ENCODE measurements around the gene PCCA. TPM values are rescaled to one million over a fixed set of nuclear protein-coding genes. Genes with fewer than 3 reads are reported as not detected.

Gene PCCA
- total RNA-seq, 4 donors from 2014 or later: 21.2 to 40.9 (median 31.6) TPM

DNA sequence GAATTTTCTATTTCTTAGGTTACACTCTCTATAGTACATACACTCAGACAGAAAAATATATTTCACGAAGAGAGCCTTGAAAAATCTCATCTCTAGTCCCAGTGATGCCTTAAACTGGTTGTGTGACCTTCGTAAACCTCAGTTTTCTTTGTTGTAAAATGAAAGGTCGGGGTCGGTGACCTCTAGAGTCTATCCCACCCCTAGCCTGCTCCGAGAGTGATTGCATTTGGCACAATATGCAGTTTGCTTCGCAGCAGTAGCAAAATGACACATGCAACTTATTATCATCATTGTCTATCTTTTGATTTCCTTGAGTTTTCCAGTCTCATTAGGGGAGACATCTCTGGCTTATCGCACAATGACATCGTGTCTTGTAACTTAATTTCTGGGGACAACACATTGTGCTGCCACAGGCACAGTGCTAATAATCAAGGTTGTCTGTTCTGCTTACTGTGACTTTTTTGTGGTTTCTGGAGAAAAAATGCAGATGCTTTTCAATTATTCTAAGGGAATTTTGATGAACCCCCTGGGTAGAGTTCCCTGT, 384.7 kb downstream of the PCCA start:
- H3K36me3 ChIP-seq: no peaks in the 10 kb centered on the region
- no peaks in the 10 kb centered on the region for H3K27me3 ChIP-seq
- 80% methylated on average over 8 of the region's 8 CpGs for WGBS
- TF ChIP-seq POLR2AphosphoS5 (IDR thresholded peaks at IDR 0.05) (no peak), POLR2A (IDR thresholded peaks at IDR 0.05) (no peak), EP300 (IDR thresholded peaks at IDR 0.05) (no peak)
- TF ChIP-seq, protein P1, sequence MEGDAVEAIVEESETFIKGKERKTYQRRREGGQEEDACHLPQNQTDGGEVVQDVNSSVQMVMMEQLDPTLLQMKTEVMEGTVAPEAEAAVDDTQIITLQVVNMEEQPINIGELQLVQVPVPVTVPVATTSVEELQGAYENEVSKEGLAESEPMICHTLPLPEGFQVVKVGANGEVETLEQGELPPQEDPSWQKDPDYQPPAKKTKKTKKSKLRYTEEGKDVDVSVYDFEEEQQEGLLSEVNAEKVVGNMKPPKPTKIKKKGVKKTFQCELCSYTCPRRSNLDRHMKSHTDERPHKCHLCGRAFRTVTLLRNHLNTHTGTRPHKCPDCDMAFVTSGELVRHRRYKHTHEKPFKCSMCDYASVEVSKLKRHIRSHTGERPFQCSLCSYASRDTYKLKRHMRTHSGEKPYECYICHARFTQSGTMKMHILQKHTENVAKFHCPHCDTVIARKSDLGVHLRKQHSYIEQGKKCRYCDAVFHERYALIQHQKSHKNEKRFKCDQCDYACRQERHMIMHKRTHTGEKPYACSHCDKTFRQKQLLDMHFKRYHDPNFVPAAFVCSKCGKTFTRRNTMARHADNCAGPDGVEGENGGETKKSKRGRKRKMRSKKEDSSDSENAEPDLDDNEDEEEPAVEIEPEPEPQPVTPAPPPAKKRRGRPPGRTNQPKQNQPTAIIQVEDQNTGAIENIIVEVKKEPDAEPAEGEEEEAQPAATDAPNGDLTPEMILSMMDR (IDR thresholded peaks at IDR 0.05): no peak
- no peaks in the 10 kb centered on the region for H3K4me1 ChIP-seq
- H3K27ac ChIP-seq: no peak overlapping the region
- no peak overlapping the region for H3K4me3 ChIP-seq
- no peaks in the 10 kb centered on the region for H3K9me3 ChIP-seq
- no peak for DNase-seq (ENCODE audit: low spot score in 2 of 2)

DNA sequence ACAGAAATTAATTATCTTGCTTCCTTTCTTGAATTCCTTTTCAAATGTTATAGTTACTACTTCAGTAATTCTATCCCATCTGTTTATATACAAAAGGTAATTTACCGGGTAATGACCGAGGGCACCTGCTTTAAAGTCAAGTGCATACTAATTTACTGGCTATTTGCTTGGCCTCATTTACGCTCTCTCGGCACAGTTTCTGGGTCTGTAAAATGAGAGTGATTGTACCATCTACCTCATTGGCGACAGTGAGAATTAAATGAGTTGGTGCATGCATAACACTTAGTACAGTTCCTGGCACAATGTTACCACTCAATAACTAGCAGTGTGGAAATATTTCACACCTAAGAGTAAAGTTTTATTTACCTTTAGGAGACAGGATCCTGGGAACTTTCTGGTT, 388.1 kb downstream of the PCCA start:
- no peak for DNase-seq (ENCODE audit: low spot score in 2 of 2)
- no peak for TF ChIP-seq EP300 (IDR thresholded peaks at IDR 0.05)
- TF ChIP-seq, protein P1 (IDR thresholded peaks at IDR 0.05): no peak
- TF ChIP-seq POLR2AphosphoS5 (IDR thresholded peaks at IDR 0.05): no peak
- TF ChIP-seq POLR2A (IDR thresholded peaks at IDR 0.05): no peak
- 94% methylated on average over 5 of the region's 5 CpGs for WGBS

DNA sequence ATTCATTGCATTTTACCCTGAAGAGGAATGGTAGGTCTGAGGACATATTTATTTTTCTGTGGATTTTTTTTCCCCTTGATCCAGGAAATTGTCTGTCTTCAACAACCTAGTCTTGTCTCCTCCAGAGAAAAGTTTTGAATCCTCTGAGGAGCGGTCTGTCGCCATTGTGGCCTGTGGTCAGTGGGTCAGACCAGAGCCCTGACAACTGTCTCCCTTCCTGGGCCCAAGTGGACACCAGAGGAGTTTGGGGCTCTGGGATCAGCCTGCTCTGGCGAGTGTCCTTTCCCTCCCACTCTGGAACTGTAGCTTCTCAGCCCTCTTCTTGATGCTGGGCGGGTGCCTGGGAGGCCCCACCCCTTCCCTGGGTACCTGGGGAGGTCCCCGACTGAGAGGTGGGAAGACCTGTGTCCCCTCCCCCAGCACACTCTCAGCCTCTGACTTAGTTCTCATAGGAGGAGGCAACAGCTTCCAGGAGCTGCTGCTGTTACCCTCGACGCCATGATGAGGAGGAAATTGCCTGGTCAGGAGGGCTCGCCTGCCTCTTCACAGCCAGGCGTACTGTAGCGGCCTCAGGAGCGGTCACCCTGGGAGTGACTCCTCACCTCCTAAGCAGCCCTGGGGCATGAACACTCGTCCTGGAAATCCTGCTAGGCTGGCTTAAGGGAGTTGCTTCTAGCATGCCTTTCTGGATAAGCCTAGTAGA, 389.4 kb downstream of the PCCA start:
- Histone ChIP-seq H3K9me3 (no peaks in the 10 kb centered on the region), H3K27ac (no peak overlapping the region), H3K27me3 (no peaks in the 10 kb centered on the region), H3K36me3 (no peaks in the 10 kb centered on the region), H3K4me1 (no peaks in the 10 kb centered on the region), H3K4me3 (no peak overlapping the region)
- TF ChIP-seq POLR2AphosphoS5 (IDR thresholded peaks at IDR 0.05) (no peak), POLR2A (IDR thresholded peaks at IDR 0.05) (no peak), EP300 (IDR thresholded peaks at IDR 0.05) (no peak)
- TF ChIP-seq, protein P1 (IDR thresholded peaks at IDR 0.05): no peak
- no peak for DNase-seq (ENCODE audit: low spot score in 2 of 2)
- WGBS: 87% methylated on average over 11 of the region's 12 CpGs

More for the DNA sequence above, 388.1 kb downstream of the PCCA start:
- Histone ChIP-seq H3K4me1 (no peaks in the 10 kb centered on the region), H3K36me3 (no peaks in the 10 kb centered on the region), H3K4me3 (no peak overlapping the region), H3K27ac (no peak overlapping the region), H3K27me3 (no peaks in the 10 kb centered on the region), H3K9me3 (no peaks in the 10 kb centered on the region)

DNA sequence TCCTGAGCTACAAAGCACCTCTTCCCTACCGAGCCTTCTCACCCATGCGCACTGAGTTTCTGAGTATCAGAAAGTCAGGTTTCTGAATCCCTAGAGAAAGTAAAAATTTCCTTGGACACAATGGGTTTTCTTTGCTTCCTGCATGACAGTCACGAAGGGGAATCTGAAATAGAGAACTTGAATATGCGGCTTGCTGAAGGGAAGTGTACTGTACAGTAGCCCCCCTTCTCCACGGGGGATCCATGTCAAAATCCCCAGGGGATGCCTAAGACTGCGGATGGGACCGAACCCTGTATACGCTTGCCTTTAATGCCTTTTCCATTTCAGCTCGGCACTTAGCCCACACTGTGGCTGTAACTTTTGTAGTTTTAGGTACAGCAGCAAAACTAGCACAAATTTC, 391.8 kb downstream of the PCCA start:
- WGBS: 93% methylated on average over 9 of the region's 9 CpGs
- Histone ChIP-seq H3K4me1 (no peaks in the 10 kb centered on the region), H3K36me3 (no peaks in the 10 kb centered on the region), H3K9me3 (no peaks in the 10 kb centered on the region), H3K4me3 (no peak overlapping the region), H3K27ac (no peak overlapping the region), H3K27me3 (no peaks in the 10 kb centered on the region)
- DNase-seq (ENCODE audit: low spot score in 2 of 2): no peak
- no peak for TF ChIP-seq EP300 (IDR thresholded peaks at IDR 0.05)
- no peak for TF ChIP-seq POLR2AphosphoS5 (IDR thresholded peaks at IDR 0.05)
- TF ChIP-seq POLR2A (IDR thresholded peaks at IDR 0.05): no peak
- TF ChIP-seq, protein P1 (IDR thresholded peaks at IDR 0.05): no peak

DNA sequence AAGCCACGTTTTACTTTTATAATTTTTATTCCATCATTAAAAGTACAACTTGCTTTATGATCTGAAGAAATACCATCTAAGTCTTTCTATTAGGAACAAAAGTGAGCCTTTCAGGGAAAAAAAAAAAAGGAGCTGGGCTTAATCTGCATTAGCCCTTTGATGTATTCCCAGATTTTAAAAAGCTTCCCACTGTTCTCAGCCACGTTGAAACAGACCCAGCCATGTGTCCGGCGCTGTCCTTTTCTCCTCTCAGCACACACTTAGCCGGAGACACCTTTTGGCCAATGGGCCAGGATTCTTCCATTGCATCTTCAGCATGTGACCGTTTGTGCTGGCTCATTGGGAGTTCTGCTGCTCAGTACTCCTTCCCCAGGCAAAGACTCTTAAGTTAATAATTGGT, 394.2 kb downstream of the PCCA start:
- Histone ChIP-seq H3K36me3 (no peaks in the 10 kb centered on the region), H3K4me1 (no peaks in the 10 kb centered on the region), H3K9me3 (no peaks in the 10 kb centered on the region), H3K4me3 (no peak overlapping the region), H3K27me3 (no peaks in the 10 kb centered on the region), H3K27ac (no peak overlapping the region)
- no peak for TF ChIP-seq EP300 (IDR thresholded peaks at IDR 0.05)
- TF ChIP-seq, protein P1 (IDR thresholded peaks at IDR 0.05): no peak
- TF ChIP-seq POLR2A (IDR thresholded peaks at IDR 0.05): no peak
- no peak for TF ChIP-seq POLR2AphosphoS5 (IDR thresholded peaks at IDR 0.05)
- no peak for DNase-seq (ENCODE audit: low spot score in 2 of 2)
- WGBS: 84% methylated on average over 6 of the region's 6 CpGs

Data from suprapubic skin (tissue), 4 donors.